GM21381 (cell line): Measurements from ENCODE around the gene CLDND2.

ENCODE experiments used
- ATAC-seq: cut with Tn5 transposase; IDR thresholded peaks from one replicate; pipeline ENCODE4 v1.9.1; 2021; ENCODE audit warnings: mild to moderate bottlenecking, moderate library complexity; ENCODE audit not compliant: unreplicated experiment

Gene CLDND2

DNA sequence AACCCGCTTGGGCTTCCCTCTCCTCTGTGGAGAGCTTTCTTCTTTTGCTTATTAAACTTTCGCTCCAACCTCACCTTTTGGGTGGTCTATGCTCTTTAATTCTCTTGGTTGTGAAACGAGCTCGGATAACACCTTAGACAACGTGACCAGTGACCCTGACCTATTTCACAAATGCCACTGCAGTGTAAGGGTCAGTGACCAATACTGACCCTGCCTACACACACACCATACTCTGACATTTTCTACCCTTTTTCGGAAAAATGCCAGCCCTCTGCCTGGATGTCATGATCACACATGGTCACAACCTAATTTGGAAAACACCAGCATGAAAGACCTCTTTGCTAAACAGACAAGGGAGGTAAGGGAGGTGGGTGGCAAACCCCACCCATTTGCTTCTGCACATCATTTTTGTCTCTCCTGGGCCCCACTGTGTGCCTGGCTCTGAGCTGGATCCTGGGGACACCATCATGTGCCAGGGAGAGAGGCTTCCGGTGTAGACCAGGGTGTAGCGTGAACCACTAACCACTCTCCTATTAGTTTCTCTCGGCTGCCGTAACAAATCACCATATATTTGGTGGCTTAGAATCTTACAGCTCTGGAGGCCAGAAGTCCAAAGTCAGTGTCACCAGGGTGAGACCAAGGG is 12.5 kb downstream of the CLDND2 start:
- ATAC-seq = no peak

DNA sequence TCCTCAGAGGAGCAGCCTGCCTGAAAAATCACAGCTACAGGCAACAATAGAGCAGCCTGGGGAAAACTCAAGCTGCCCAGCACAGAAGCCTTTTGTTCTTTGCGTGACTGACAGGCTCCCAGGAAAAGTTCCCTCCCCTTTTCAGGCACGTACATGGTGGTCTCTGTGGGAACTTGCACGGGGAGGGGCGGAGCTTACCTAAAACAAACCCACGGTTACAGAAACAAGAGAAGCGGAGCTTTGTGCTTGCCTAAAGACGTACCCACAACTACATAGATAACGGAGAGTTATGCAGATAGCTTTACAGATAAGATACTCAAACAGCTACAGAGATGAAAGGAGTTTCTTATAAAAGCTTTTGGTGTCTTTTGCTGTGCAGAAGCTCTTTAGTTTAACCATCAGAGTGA is 14.1 kb downstream of the CLDND2 start:
- ATAC-seq = no peak

DNA sequence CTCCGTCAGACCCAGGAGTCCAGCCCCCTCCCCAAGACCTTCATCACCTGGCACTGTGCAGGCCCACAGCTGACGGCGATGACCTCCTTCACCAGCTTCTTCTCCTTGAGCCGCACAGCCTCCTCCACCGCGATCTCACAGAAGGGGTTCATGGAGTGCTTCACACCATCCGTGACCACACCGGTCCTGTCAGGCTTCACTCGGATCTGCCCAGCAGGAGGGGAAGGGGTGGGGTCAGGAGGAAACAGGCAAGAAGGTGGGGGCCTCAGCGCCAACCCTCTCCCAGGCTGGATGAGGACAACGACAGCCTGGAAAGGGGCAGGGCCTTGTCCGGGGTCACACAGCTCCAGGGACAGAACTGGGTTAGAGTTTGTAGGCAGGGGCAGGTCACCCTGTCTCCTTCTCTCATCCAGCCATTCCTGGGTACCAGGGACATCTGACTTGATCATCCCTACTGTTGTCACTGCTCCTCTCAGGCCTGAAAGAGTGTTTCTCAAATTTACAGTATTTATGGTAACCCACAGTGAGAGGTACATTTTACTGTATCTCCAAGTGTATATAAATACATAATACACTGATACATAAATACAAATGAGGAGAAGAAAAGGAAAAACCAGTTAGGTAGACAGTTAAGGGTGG is 14.6 kb downstream of the CLDND2 start:
- ATAC-seq = no peak

DNA sequence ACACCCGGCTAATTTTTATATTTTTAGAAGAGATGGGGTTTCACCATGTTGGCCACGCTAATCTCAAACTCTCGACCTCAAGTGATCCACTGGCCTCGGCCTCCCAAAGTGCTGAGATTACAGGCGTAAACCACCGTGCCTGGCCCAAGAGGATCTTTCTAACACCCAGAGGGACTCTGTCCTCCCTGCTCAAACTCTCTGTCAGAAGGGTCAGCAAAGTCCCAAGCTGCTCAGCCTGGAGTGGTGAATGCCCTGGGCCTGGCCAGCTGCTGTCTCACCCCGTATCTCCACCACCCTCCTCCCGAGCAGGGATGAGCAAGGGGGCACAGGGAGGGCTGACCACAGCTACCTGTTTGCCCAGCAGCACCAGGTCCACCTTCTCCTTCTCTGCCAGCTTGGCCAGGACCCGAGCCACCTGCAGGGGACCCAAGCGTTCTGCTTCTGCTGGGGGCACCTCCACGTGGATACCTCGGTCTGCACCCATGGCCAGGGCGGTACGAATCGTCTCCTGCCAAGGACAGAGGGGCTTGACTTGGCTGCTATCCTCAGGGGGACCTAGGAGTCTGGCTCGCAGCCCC is 15.9 kb downstream of the CLDND2 start:
- no peak for ATAC-seq

DNA sequence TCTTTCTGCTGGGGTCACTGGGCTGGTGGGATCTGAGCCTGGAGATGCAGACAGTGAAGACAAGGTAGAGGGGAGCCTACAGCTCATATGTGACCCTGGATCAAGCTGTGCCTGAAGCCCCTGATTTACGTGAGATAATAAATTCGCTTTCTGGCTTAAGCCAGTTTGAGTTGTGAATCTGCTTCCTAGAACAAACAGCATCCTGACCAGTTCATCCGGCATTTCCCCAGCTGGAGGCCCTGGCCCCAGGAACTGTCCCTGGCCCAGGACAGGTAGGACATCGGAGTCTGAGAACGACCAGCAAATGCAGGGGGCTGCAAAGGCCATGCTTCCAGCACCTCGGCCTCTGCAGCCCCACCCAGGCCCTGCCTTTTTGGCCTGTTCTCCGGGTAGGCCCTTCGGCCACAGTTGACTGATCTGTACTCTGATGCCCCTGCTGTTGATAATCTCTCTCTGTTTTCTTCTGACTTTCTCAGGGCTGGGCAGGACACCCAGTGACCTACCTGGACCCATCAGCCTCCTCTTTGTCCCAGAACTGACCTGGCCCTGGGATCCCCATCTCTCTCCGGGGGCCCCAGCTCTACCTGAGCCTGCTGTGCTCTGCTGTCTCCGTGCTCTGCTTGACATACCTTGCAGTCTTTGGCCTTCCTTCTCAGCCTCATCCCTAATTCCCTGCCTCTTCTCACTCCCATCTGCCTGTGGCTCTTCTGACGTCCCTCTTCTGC is 17.4 kb downstream of the CLDND2 start:
- ATAC-seq = no peak

DNA sequence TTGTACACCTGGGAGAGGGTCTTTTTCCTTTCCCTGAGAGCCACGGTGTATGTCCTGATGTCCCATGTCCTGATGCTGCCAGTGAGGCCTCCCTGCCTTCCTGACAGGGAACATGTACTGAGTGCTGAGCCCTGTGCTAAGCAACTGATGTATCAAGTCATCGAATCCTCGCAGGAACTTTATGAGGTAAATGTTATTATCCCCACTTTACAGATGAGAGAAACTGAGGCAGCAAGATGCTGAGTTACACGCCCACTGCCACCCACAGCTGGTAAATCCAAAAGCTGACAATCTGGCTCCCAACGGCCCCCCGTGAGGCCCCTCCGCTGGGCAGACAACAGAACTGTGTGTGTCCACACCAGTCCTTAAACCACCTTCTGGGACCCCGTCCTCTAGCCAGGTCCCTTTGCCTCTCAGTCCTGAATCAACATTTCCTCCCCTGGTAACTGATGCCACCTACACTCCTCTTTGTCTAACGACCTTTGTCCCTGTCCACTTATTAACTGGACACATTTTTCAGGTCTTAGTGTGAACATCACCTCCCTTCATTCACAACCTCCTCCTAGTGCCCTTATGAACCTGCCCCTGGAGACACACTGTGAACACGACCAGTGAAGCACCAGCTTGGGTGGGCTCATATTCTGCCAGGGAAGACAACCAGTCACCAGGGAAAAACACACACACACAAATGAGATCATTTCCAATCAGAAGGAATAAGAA is 21.4 kb downstream of the CLDND2 start:
- no peak for ATAC-seq

DNA sequence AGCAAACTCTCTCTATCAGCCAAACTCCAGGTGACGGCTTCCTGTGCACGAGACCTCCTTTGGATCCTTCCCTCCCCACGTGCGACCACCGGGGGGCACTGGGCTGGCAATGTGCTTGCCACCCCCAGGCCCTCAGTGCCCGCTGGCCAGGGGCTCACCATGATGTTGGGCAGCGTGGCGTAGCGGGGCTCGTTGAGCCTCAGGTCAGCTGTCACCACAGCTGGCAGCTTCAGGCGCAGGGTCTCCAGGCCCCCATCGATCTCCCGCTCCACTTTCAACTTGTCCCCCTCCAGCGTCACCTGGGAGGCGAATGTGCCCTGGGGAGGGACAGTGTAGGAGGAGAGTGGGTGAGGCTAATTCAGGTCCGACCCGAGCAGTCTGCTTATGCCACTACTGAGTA is 22.1 kb downstream of the CLDND2 start:
- no peak for ATAC-seq

DNA sequence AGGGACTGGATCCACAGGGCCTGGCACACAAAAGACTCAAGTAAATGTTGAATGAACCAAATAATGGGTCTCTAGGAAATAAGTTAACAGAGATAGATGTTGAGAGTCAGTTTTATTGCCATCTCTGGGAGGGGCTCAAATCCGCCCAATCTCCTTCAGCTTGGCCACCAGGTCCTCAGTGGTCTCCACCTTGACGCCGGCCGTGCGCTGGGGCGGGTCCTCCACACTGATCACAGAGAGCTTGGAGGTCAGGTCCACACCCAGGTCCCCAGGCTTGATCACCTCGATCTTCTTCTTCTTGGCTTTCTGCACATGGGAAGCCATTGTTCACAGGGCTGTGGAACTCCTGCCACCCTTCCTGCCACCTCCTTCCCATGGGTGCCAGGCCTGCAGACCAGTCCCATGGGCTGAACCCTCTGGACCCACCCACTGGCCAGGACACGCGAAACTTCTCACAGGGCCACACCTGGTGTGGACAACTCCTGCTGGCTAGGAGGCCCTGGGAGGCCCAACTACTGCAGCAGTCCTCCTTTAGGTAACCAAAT is 23.7 kb downstream of the CLDND2 start:
- no peak for ATAC-seq

DNA sequence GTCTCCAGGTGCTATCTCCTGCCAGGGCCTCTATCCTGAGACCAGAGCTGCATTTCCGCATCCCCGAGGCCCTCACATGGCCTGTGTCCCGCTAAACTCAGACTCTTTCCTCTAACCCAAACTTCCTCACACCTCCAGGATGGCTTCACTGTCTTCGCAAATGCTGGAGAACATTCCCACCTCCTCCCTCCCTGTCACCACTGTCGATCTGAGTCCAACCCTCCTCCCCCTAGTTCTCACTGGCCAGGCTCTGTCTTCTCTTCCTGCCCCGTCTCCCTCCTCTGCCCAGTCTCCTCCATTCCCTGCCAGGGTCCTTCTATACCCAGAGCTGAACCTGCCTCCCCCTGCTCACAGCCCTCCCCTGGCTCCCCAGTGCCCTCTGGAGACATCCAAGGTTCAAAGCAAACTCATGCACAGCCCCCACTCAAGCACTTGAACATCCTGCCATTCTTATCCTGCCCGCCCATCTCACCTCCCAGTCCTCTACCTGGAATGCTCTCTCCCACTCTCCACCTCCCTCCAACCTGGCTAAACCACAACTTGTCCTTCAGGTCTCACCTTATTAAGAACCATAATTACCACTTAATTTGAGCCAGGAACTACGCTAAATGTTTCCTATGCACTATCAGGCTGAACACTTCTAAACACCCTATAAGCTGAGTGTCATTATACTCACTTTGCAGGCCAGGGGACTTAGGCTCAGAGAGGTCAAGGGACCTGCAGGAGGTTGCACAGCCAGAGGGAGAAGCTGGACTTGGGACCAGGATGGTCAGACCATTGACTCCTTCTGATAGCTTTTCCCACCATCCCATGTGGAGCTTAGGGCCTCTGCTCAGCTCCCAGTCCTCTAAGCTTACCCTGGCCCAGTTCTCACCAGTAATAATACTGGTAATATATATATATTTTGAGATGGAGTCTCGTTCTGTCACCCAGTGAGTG is 25.9 kb downstream of the CLDND2 start:
- ATAC-seq = no peak

DNA sequence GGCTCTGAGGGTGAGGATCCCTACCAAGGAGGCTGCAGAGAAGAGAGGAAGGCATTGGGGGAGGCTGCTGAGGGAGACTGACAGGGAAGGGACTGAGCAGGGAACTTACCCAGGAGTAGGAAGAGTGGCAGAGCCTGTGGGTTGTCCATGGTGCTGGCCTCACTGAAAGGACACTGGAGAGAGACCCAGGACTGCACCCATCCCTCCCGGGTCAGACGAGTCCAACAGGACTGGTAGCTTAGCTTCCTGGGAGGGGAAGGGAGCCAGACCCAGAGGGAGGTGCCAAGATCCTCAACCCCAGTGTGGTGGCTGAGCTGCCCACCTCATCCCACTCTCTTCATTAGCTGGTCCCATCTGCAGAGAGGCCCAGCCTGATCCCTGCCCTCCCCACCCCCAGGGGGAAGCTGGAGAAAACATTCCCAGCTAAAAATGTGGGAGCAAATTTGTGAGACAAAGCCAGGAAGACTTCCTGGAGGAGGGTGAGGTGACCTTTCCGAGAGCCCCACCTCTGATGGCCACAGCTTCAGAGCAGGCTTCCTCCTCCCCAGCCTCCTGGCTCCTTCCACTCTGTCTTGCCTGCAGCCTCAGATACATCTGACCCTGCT is 26.7 kb downstream of the CLDND2 start, which contains the start of gene VSIG10L:
Gene VSIG10L, minus strand, starts transcription at position 164 of the 605 bp plus-strand sequence. Its CDS starts 15 bp downstream, at position 149.
- no peak for ATAC-seq

DNA sequence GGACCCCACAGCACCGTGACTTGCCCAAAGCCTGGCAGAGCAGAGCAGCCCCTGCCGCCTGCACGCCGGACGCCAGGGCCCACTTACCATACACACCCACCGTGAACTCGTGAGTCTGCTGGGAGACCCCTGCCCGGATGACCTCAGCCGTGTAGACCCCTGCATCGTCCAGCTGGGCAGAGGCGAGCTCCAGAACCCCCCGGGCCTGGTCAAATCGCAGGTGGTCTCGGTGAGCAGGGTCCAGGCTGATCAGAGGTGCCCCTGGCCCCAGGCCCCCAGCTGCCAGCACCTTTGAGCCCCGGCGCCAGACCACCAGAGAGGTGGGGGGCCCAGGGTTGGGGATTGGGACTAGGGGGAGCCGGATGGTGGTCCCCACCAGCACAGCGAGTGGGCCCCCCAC is 27.7 kb downstream of the CLDND2 start:
- no peak for ATAC-seq

DNA sequence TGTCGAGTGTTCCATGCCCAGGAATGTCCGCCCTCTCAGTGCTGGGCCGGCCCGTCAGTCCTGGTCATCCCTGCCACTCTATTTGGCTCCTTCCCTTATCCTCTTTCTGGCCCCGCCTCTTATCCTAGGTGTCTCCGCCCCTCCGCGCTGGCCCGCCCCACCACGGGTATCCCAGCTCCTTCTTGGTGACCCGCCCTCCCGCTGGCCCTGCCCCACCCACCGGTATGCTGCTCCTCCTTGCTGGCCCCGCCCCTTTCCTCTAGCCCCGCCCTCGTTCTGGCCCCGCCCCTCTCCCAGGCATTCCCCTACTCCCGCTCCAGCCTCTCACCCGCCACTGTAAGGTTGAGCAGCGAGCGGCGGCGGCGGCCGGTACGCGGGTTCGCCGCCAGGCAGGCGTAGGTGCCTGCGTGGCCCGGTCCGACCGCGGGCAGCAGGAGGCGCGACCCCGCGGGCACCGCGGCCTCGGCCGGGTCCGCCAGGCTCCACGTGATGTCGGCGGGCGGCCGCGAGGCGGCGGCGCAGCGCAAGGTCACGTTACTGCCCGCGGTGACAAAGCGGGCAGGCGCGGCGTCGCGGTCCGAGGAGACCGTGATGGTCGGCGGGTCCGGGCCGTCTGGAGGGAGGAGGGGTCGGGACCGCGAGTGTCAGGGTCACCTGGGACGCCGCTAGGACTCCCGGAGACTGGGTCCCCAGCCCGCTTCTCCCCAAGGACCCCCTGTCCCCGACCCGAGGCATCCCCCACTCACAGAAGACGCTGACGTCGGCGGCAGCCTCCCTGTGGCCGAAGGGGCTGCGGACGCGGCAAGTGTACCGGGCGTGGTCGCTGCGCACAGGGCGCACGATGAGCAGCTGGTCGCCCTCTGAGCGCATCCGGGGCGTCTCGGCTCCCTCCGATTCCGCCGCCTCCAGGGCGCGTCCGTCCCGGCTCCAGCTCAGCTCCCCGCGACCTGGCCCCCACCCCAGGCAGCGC is 28.8 kb downstream of the CLDND2 start:
- ATAC-seq = peak; percentile 43

DNA sequence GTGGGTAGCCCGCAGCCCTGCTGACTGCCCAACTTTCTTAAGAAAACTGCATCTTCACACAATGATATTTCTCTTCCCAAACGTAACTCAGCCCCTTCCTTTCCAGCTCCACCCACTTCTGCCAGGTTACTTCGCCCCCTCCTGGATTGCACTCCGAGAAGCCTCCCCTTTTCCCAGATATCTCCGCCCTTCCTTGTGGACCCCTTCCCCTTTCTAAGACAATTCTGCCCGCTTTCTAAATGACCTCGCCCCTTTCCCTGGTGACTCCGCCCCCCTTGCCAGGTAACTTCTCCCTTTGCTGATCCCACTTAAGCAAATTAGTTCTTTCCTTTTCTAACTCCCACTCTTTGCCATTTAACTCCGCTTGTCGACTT is 29.5 kb downstream of the CLDND2 start:
- ATAC-seq = no peak

DNA sequence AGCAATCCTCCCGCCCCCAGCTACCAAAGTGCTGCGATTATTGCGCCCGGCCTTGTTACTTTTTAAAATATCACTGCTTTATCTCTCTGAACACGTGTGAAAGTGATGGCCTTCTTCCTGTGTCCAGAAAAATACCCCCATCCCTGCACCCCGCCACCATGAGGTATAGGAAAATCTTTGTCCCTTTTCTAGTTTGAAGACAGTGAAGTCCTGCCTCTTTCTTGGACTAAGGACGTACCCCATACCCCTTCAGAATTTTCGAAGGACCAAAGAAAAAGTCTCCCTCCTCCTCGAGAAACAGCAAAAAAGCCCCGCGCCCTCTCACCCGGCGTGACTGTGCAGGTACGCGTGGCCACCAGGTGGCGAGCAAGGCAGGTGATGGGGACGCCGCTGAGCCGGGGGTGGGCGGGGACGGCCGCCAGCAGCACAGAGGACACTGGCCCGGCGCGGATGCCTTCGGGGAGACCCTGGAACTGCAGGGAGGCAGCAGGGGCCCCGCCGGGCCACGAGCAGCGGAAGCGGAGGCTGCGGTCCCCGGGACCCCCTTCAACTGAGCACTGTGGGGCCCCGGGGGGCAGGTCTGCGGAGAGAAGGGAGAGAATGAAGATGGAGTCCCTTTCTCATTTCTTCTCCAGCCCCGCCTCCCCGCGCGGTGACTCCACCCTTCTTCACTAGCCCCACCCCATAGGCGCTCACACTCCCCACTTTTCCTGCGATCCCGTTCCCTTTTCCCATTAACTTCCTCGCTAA is 30.1 kb downstream of the CLDND2 start:
- ATAC-seq = peak; percentile 54

DNA sequence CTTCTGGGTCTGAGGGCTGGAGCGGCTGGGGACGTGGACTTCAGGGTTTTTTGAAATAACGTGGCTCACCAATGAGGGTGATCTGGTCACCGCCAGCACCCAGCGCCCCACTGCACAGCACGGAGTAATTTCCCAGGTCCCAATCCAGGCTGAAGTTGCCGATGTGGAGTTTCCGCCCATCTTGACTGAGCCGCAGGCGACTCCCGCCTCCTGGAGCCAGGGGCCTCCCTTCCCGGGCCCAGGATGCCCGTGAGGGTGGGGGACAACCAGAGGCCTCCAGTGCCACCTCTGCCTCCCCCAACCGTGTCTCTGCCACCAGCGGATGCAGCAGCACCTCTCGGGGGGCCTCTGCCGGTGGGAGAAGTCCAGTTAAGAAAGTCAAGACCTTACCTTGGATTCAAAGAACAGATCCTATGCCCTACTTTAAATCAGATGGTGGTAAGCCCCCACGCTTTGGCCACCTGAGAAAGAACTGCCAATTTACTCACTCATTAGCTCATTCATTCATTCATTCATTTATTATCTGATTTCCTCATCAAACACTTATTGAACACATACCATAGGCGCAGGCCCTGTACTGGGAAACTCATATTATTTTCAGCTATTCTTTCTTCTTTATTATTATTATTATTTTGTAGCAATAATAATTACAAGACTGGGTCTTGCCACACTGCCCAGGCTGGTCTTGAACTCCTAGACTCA is 30.8 kb downstream of the CLDND2 start:
- no peak for ATAC-seq

DNA sequence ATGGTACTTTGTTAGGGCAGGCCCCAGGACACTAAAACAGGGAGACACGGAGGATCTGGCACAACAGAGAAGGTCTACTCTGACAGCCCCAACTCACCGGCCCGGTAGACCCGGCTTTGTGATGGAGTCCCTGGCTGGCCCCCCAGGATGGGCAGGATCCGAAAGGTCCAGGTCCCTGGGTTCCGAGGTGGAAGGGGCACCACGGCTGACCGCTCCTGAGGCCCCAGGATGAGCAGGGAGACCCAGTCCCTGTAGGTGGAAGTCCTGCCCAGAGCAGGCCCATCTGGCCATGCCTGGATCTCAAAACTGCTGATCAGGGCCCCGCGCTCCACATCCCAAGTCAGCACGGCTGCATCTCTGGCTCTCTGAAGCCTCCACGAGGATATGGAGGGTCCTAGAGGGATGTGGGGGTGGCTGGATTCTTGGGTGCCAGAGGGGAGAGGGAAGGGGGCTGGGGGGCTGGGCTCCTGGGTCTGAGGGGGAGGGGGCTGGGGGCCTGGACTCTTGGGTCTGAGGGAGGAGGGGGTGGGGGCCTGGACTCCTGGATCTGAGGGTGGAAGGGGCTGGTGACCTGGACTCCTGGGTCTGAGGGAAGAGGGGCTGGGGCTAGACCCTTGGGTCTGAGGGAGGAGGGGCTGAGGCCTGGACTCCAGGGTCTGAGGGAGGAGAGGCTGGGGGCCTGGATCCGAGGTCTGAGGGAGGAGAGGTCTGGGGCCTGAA is 31.5 kb downstream of the CLDND2 start:
- no peak for ATAC-seq
